Ectodermal cell (in vitro differentiated cells): ENCODE data around the gene MRPL58.

Experiments used
- H3K27ac ChIP-seq: 2 replicates; pipeline ENCODE4 v1.7.0; 2013; ENCODE audit warnings: mild to moderate bottlenecking, low read depth, low read length; ENCODE audit not compliant: insufficient read depth, poor library complexity, severe bottlenecking
- H3K27me3 ChIP-seq: 2 replicates; pipeline ENCODE4 v1.7.0; 2013; ENCODE audit warnings: mild to moderate bottlenecking, low read length; ENCODE audit not compliant: insufficient read depth, control insufficient read depth, poor library complexity, severe bottlenecking
- H3K36me3 ChIP-seq: one replicate; pipeline ENCODE4 v1.7.0; 2013; ENCODE audit warnings: low read length; ENCODE audit not compliant: control insufficient read depth, insufficient read depth
- H3K4me1 ChIP-seq: one replicate; pipeline ENCODE4 v1.7.0; 2013; ENCODE audit warnings: low read length; ENCODE audit not compliant: control insufficient read depth, insufficient read depth
- H3K4me3 ChIP-seq: 2 replicates; pipeline ENCODE4 v1.7.0; 2013; ENCODE audit warnings: low read depth, low read length, control low read depth; ENCODE audit not compliant: insufficient read depth
- H3K9me3 ChIP-seq: 2 replicates; pipeline ENCODE4 v1.7.0; 2013; ENCODE audit warnings: mild to moderate bottlenecking, low read length, moderate library complexity; ENCODE audit not compliant: control insufficient read depth
- WGBS, 2 experiments: methylation state at CpG; one replicate each; pipeline ENCODE4 v1.1.7; 2013; ENCODE audit warnings: missing lambda C conversion rate in 2 of 2; 5-methylcytosine and 5-hydroxymethylcytosine counted together

The MRPL58 gene

GRCh38 chr17:75046407-75047289 is 34.2 kb downstream of the MRPL58 start, which contains the start of the genes ATP5PD and KCTD2:
Gene ATP5PD, minus strand, starts transcription at chr17:75046969. Its CDS starts 4,319 bp downstream, at chr17:75042650.
Gene KCTD2, plus strand, starts transcription at chr17:75047225. Its CDS starts 26 bp downstream, at chr17:75047251.
- Histone ChIP-seq H3K9me3 (no peaks in the 10 kb centered on the region), H3K27me3 (no peaks in the 10 kb centered on the region), H3K4me1 (peaks cover 5% of the 10 kb centered on the region), H3K36me3 (no peaks in the 10 kb centered on the region), H3K27ac (peak within 1 kb of the TSS; percentile 76), H3K4me3 (peak within 1 kb of the TSS; percentile 65)
- 0% methylated on average over 72 of the region's 72 CpGs for WGBS, 2 experiments

GRCh38 chr17:75047398-75048098 is 35.1 kb downstream of the MRPL58 start:
- Histone ChIP-seq H3K4me3 (peak overlapping the region; percentile 65), H3K36me3 (peaks cover 4% of the 10 kb centered on the region), H3K27ac (no peak overlapping the region), H3K4me1 (peaks cover 5% of the 10 kb centered on the region), H3K27me3 (no peaks in the 10 kb centered on the region), H3K9me3 (no peaks in the 10 kb centered on the region)
- WGBS, 2 experiments = 0 to 1% methylated on average over 38 of the region's 38 CpGs

- Histone ChIP-seq H3K9me3 (no peaks in the 10 kb centered on the region), H3K4me1 (peaks cover 5% of the 10 kb centered on the region), H3K4me3 (peak overlapping the region; percentile 65), H3K27me3 (no peaks in the 10 kb centered on the region), H3K27ac (no peak overlapping the region), H3K36me3 (peaks cover 4% of the 10 kb centered on the region)
- 70 to 71% methylated on average over 5 of the region's 5 CpGs for WGBS, 2 experiments
Measured at GRCh38 chr17:75048249-75048878, 35.9 kb downstream of the MRPL58 start.

GRCh38 chr17:75049057-75049456 is 36.6 kb downstream of the MRPL58 start:
- Histone ChIP-seq H3K27ac (no peak overlapping the region), H3K4me1 (peaks cover 5% of the 10 kb centered on the region), H3K27me3 (no peaks in the 10 kb centered on the region), H3K9me3 (no peaks in the 10 kb centered on the region), H3K36me3 (peaks cover 10% of the 10 kb centered on the region), H3K4me3 (no peak overlapping the region)
- whole genome bisulfite sequencing, 2 experiments = 89 to 93% methylated on average over 5 of the region's 5 CpGs

GRCh38 chr17:75049706-75050105 is 37.2 kb downstream of the MRPL58 start:
- Histone ChIP-seq H3K4me3 (no peak overlapping the region), H3K27ac (no peak overlapping the region), H3K4me1 (peaks cover 5% of the 10 kb centered on the region), H3K36me3 (peaks cover 11% of the 10 kb centered on the region), H3K9me3 (no peaks in the 10 kb centered on the region), H3K27me3 (no peaks in the 10 kb centered on the region)

- Histone ChIP-seq H3K9me3 (no peaks in the 10 kb centered on the region), H3K27me3 (no peaks in the 10 kb centered on the region), H3K27ac (no peak overlapping the region), H3K36me3 (peaks cover 11% of the 10 kb centered on the region), H3K4me3 (no peak overlapping the region), H3K4me1 (peaks cover 5% of the 10 kb centered on the region)
- WGBS, 2 experiments = 95 to 96% methylated on average over 2 of the region's 2 CpGs
Measured at GRCh38 chr17:75051941-75052340, 39.5 kb downstream of the MRPL58 start.

GRCh38 chr17:75059369-75060345 is 47.2 kb downstream of the MRPL58 start:
- H3K27ac ChIP-seq = no peak overlapping the region
- H3K4me1 ChIP-seq = no peaks in the 10 kb centered on the region
- 92% methylated on average over 25 of the region's 25 CpGs for WGBS, 2 experiments
- no peak overlapping the region for H3K4me3 ChIP-seq
- H3K36me3 ChIP-seq = peaks cover 26% of the 10 kb centered on the region
- no peaks in the 10 kb centered on the region for H3K27me3 ChIP-seq
- H3K9me3 ChIP-seq = no peaks in the 10 kb centered on the region

GRCh38 chr17:75060434-75061054 is 48.1 kb downstream of the MRPL58 start:
- Histone ChIP-seq H3K36me3 (peaks cover 29% of the 10 kb centered on the region), H3K27me3 (no peaks in the 10 kb centered on the region), H3K4me1 (no peaks in the 10 kb centered on the region), H3K27ac (no peak overlapping the region), H3K9me3 (no peaks in the 10 kb centered on the region), H3K4me3 (no peak overlapping the region)
- whole genome bisulfite sequencing, 2 experiments = 96 to 98% methylated on average over 26 of the region's 26 CpGs

- no peaks in the 10 kb centered on the region for H3K4me1 ChIP-seq
- H3K9me3 ChIP-seq = no peaks in the 10 kb centered on the region
- H3K27me3 ChIP-seq = no peaks in the 10 kb centered on the region
- WGBS, 2 experiments = 96 to 98% methylated on average over 10 of the region's 10 CpGs
- H3K36me3 ChIP-seq = peaks cover 29% of the 10 kb centered on the region
- H3K4me3 ChIP-seq = no peak overlapping the region
- H3K27ac ChIP-seq = no peak overlapping the region
Measured at GRCh38 chr17:75061055-75061438, 48.6 kb downstream of the MRPL58 start.
